WERI-Rb-1 (cell line): Measurements from ENCODE around the gene STRA8.

ENCODE experiments used
- DNase-seq: peaks from one replicate; pipeline ENCODE4 v3.0.0-alpha.2; 2020
- H3K27ac ChIP-seq: fragments of 250-450 bp; sonication (Bioruptor Pico); 2 replicates; pipeline ENCODE4 v1.5.1; 2020; ENCODE audit warnings: mild to moderate bottlenecking, moderate library complexity
- H3K27me3 ChIP-seq: fragments of 250-450 bp; sonication (Bioruptor Pico); 2 replicates; pipeline ENCODE4 v1.5.1; 2021; ENCODE audit warnings: mild to moderate bottlenecking, low read depth, moderate library complexity; ENCODE audit not compliant: insufficient read depth, severe bottlenecking
- H3K36me3 ChIP-seq: fragments of 250-450 bp; sonication (Bioruptor Pico); 2 replicates; pipeline ENCODE4 v1.5.1; 2020; ENCODE audit warnings: mild to moderate bottlenecking, moderate library complexity
- H3K4me3 ChIP-seq: 2 replicates; pipeline ENCODE4 v1.5.1; 2011; ENCODE audit warnings: low read depth, mild to moderate bottlenecking, control low read depth, low read length
- H3K9me3 ChIP-seq: fragments of 250-450 bp; sonication (Bioruptor Pico); 2 replicates; pipeline ENCODE4 v1.5.1; 2021; ENCODE audit warnings: mild to moderate bottlenecking, moderate library complexity; ENCODE audit not compliant: severe bottlenecking
- CTCF ChIP-seq: IDR thresholded peaks from 2 replicates; pipeline ENCODE4 v1.5.1; 2011; ENCODE audit warnings: low read depth, mild to moderate bottlenecking, control low read depth, inconsistent platforms, low read length

STRA8 gene

GRCh38 chr7:135205850-135206249 lies 27.8 kb upstream of the STRA8 start:
- Histone ChIP-seq H3K27me3 (no peaks in the 10 kb centered on the region), H3K27ac (no peak overlapping the region), H3K36me3 (peaks cover 28% of the 10 kb centered on the region), H3K4me3 (no peak overlapping the region), H3K9me3 (no peaks in the 10 kb centered on the region)
- no peak for DNase-seq
- no peak for TF ChIP-seq CTCF

GRCh38 chr7:135206941-135207391 lies 26.7 kb upstream of the STRA8 start:
- Histone ChIP-seq H3K4me3 (no peak overlapping the region), H3K9me3 (no peaks in the 10 kb centered on the region), H3K36me3 (peaks cover 28% of the 10 kb centered on the region), H3K27ac (no peak overlapping the region), H3K27me3 (no peaks in the 10 kb centered on the region)
- TF ChIP-seq CTCF, result no peak
- DNase-seq, result no peak

- DNase-seq, result no peak
- Histone ChIP-seq H3K36me3 (peaks cover 27% of the 10 kb centered on the region), H3K9me3 (no peaks in the 10 kb centered on the region), H3K27me3 (no peaks in the 10 kb centered on the region), H3K27ac (no peak overlapping the region), H3K4me3 (no peak overlapping the region)
- TF ChIP-seq CTCF, result no peak
Measured at GRCh38 chr7:135207406-135208101, 26.1 kb upstream of the STRA8 start.

GRCh38 chr7:135208102-135208793 lies 25.4 kb upstream of the STRA8 start:
- Histone ChIP-seq H3K27ac (no peak overlapping the region), H3K36me3 (peaks cover 23% of the 10 kb centered on the region), H3K27me3 (no peaks in the 10 kb centered on the region), H3K9me3 (no peaks in the 10 kb centered on the region), H3K4me3 (no peak overlapping the region)
- no peak for TF ChIP-seq CTCF
- DNase-seq, result no peak

GRCh38 chr7:135209225-135209834 lies 24.3 kb upstream of the STRA8 start:
- DNase-seq, result no peak
- Histone ChIP-seq H3K36me3 (peaks cover 15% of the 10 kb centered on the region), H3K27ac (no peak overlapping the region), H3K4me3 (no peak overlapping the region), H3K27me3 (no peaks in the 10 kb centered on the region), H3K9me3 (no peaks in the 10 kb centered on the region)
- no peak for TF ChIP-seq CTCF
